Astrocyte (in vitro differentiated cells and primary cell): ENCODE measurements around the gene C6orf15. TPM values are rescaled to one million over a fixed set of nuclear protein-coding genes. Genes with fewer than 3 reads are reported as not detected.
A peak's percentile ranks its signal among the peaks of the same experiment; 100 is the strongest.

Source experiments
- DNase-seq: peaks from one replicate; pipeline ENCODE4 v3.0.0-alpha.2; 2010; ENCODE audit warnings: low read depth
- FAIRE-seq: peaks from 2 replicates; lab custom pipeline; 2011; peaks lifted over from hg19 to GRCh38; lab: Jason Lieb, UNC
- H2AFZ ChIP-seq: 2 replicates; pipeline ENCODE4 v1.6.0; 2012; ENCODE audit warnings: low read depth, low read length, inconsistent platforms
- H3K27ac ChIP-seq: 2 replicates; pipeline ENCODE4 v1.5.1; 2011; ENCODE audit warnings: low read depth, low read length, inconsistent platforms
- H3K27me3 ChIP-seq: 2 replicates; pipeline ENCODE4 v1.6.0; 2011; ENCODE audit warnings: low read length, inconsistent platforms; ENCODE audit not compliant: insufficient read depth
- H3K36me3 ChIP-seq: 2 replicates; pipeline ENCODE4 v1.5.1; 2011; ENCODE audit warnings: low read length, inconsistent platforms; ENCODE audit not compliant: insufficient read depth
- H3K4me1 ChIP-seq: 2 replicates; pipeline ENCODE4 v1.5.1; 2011; ENCODE audit warnings: low read length, inconsistent platforms; ENCODE audit not compliant: insufficient read depth
- H3K4me2 ChIP-seq: 2 replicates; pipeline ENCODE4 v1.6.0; 2012; ENCODE audit warnings: low read length, inconsistent platforms
- H3K4me3 ChIP-seq: 2 replicates; pipeline ENCODE4 v1.5.1; 2011; ENCODE audit warnings: low read depth, mild to moderate bottlenecking, low read length, inconsistent platforms; ENCODE audit not compliant: insufficient read depth
- H3K79me2 ChIP-seq: 2 replicates; pipeline ENCODE4 v1.6.0; 2012; ENCODE audit warnings: mild to moderate bottlenecking, low read length, inconsistent platforms; ENCODE audit not compliant: insufficient read depth
- H3K9ac ChIP-seq: 2 replicates; pipeline ENCODE4 v1.6.0; 2012; ENCODE audit warnings: mild to moderate bottlenecking, low read length, inconsistent platforms
- H3K9me3 ChIP-seq: 2 replicates; pipeline ENCODE4 v1.5.1; 2012; ENCODE audit warnings: low read depth, mild to moderate bottlenecking, low read length, inconsistent platforms; ENCODE audit not compliant: insufficient read depth
- H4K20me1 ChIP-seq: 2 replicates; pipeline ENCODE4 v1.6.0; 2012; ENCODE audit warnings: low read length, inconsistent platforms; ENCODE audit not compliant: insufficient read depth
- H3K27ac Mint-ChIP-seq: one replicate; pipeline ENCODE4 v1.8.0; 2021; ENCODE audit warnings: mild to moderate bottlenecking, mixed read lengths; ENCODE audit not compliant: unreplicated experiment
- H3K27me3 Mint-ChIP-seq: one replicate; pipeline ENCODE4 v1.8.0; 2021; ENCODE audit warnings: low read depth, mixed read lengths; ENCODE audit not compliant: unreplicated experiment
- H3K36me3 Mint-ChIP-seq: one replicate; pipeline ENCODE4 v1.8.0; 2021; ENCODE audit warnings: low read depth, mixed read lengths; ENCODE audit not compliant: unreplicated experiment
- H3K4me1 Mint-ChIP-seq: one replicate; pipeline ENCODE4 v1.8.0; 2021; ENCODE audit warnings: low read depth, mixed read lengths; ENCODE audit not compliant: unreplicated experiment
- H3K4me3 Mint-ChIP-seq: one replicate; pipeline ENCODE4 v1.8.0; 2021; ENCODE audit warnings: mild to moderate bottlenecking, moderate library complexity, mixed read lengths; ENCODE audit not compliant: unreplicated experiment
- H3K9me3 Mint-ChIP-seq: one replicate; pipeline ENCODE4 v1.8.0; 2021; ENCODE audit warnings: mild to moderate bottlenecking, mixed read lengths; ENCODE audit not compliant: unreplicated experiment
- CTCF ChIP-seq: IDR thresholded peaks from 2 replicates; pipeline ENCODE4 v1.5.1; 2011; ENCODE audit warnings: low read depth, mild to moderate bottlenecking, inconsistent platforms, low read length, moderate library complexity; ENCODE audit not compliant: insufficient read depth
- EZH2 ChIP-seq: IDR thresholded peaks from 2 replicates; pipeline ENCODE4 v1.6.1; 2012; ENCODE audit warnings: mild to moderate bottlenecking, low read length, inconsistent platforms; ENCODE audit not compliant: insufficient read depth
- total RNA-seq: library from RNA; stranded (reverse); gene quantifications from 2 replicates; pipeline ENCODE4 v1.2.1, GENCODE V29; 2021

The C6orf15 gene
- total RNA-seq, 1 donor from 2014 or later: 6.4 TPM

- peak; percentile 87 for DNase-seq
- Mint-ChIP-seq H3K27ac (peak overlapping the region; percentile 97), H3K27me3 (no peaks in the 10 kb centered on the region), H3K4me3 (peak overlapping the region; percentile 66), H3K4me1 (peaks cover 32% of the 10 kb centered on the region), H3K36me3 (no peaks in the 10 kb centered on the region), H3K9me3 (no peaks in the 10 kb centered on the region)
- Histone ChIP-seq H2AFZ (peak overlapping the region; percentile 26), H3K4me2 (peak overlapping the region; percentile 79), H3K4me3 (peak overlapping the region; percentile 35), H3K36me3 (no peaks in the 10 kb centered on the region), H3K9me3 (no peaks in the 10 kb centered on the region), H3K4me1 (peaks cover 17% of the 10 kb centered on the region), H3K79me2 (no peaks in the 10 kb centered on the region), H3K9ac (peak overlapping the region; percentile 73), H3K27ac (peak overlapping the region; percentile 80), H3K27me3 (no peaks in the 10 kb centered on the region), H4K20me1 (no peaks in the 10 kb centered on the region)
- FAIRE-seq: no peak
- TF ChIP-seq CTCF (no peak), EZH2 (no peak)
These were observed 25.5 kb downstream of the C6orf15 start for GRCh38 chr6:31086788-31087440.

- H3K4me1 Mint-ChIP-seq: peaks cover 32% of the 10 kb centered on the region
- peak; percentile 67 for DNase-seq
These were observed 28.5 kb downstream of the C6orf15 start for GRCh38 chr6:31083742-31084354.

More at GRCh38 chr6:31083742-31084354, 28.5 kb downstream of the C6orf15 start:
- Histone ChIP-seq H3K4me1 (peaks cover 17% of the 10 kb centered on the region), H3K9me3 (no peaks in the 10 kb centered on the region), H4K20me1 (no peaks in the 10 kb centered on the region), H3K4me2 (no peak overlapping the region), H3K36me3 (no peaks in the 10 kb centered on the region), H3K27me3 (no peaks in the 10 kb centered on the region), H3K27ac (no peak overlapping the region), H3K4me3 (no peak overlapping the region), H2AFZ (no peak overlapping the region), H3K79me2 (no peaks in the 10 kb centered on the region), H3K9ac (no peak overlapping the region)
- Mint-ChIP-seq H3K27ac (peak overlapping the region; percentile 98), H3K36me3 (no peaks in the 10 kb centered on the region), H3K9me3 (no peaks in the 10 kb centered on the region), H3K27me3 (no peaks in the 10 kb centered on the region), H3K4me3 (peak overlapping the region; percentile 60)
- no peak for FAIRE-seq
- TF ChIP-seq EZH2 (no peak), CTCF (no peak)
